ENCODE data around the gene NARS2. TPM values are rescaled to one million over a fixed set of nuclear protein-coding genes. Genes with fewer than 3 reads are reported as not detected.

The NARS2 gene
- total and polyA plus RNA-seq, 9 of the 15 experiments (the other 6 are each of a cell fraction or from before 2014, with no cell fraction given) = 26.8 to 48.0 (median 34.2) TPM

DNA sequence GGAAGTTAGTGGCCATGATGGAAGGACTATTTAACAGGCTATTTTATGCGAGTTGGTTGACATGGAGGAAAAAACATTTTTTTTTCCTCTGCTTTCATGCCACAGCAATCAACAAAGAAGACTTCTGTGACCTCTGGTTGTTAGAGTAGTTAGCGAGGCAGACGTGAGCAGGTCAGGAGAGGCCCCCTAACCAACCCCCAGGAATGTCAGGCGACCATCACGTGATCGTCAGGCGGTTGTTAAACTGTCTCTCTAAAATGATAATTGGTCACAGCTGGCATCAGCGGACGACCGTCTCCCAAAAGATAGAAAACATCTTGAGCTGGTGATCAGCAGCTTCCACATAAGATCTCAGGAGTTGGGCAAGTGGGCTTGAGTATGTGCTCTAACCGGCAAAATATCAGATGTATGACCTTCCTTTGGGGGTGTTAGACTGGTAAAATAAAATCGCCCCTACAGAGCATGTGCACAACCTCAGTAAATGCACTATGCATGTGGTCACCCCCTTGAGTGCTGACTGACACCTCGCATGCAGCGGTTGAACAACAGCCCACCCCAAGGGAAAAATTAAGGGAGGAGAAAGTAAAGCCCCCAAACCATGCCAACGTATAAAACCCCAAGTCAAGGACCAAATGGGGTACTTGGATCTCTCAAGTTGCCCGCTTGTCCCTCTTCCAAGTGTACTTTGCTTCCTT lies 20.9 kb upstream of the NARS2 start:
- H3K9ac ChIP-seq (ENCODE audit: insufficient read depth in 1 of 2, low read depth in 2 of 2, low read length in 2 of 2) = no peak overlapping the region
- H3K9me3 ChIP-seq (replicated peaks; ENCODE audit: control insufficient read depth, insufficient read depth, low read depth, low read length) = no peaks in the 10 kb centered on the region
- no peaks in the 10 kb centered on the region for H3K9me1 ChIP-seq (ENCODE audit: control insufficient read depth, insufficient read depth, low read length)
- no peaks in the 10 kb centered on the region for H3K36me3 ChIP-seq (ENCODE audit: control insufficient read depth, insufficient read depth, low read length)
- no peaks in the 10 kb centered on the region for H3K79me2 ChIP-seq (ENCODE audit: control insufficient read depth, insufficient read depth, low read length)
- no peaks in the 10 kb centered on the region for H4K20me1 ChIP-seq (replicated peaks; ENCODE audit: control insufficient read depth, insufficient read depth, low read length)
- H3K27ac ChIP-seq (ENCODE audit: extremely low read depth, low read depth, low read length) = no peak overlapping the region
- no peak overlapping the region for H3K4me3 ChIP-seq
- no peak for FAIRE-seq
- no peak for DNase-seq (ENCODE audit: extremely low read depth in 1 of 4, low spot score in 3 of 4)
- POLR2A ChIA-PET = interaction anchor here (0.8 kb wide), 1 partner anchor 76 kb away, joined by 3 read pairs; no protein-coding TSS in a partner anchor
- in situ Hi-C loops (cut with MboI) (no loop called here), intact Hi-C loops (cut with micrococcal nuclease) (no loop called here)
- H3K4me2 ChIP-seq (ENCODE audit: insufficient read depth, low read length) = peak overlapping the region; percentile 32; the same call in 1 of the 2 replicates
- no peak; the same call in 2 of the 3 replicates for ATAC-seq
- WGBS (ENCODE audit: insufficient coverage, low coverage, missing lambda C conversion rate) = 22% methylated on average over 16 of the region's 16 CpGs
- peaks cover 0 to 19% of the 10 kb centered on the region in 2 experiments; a peak in 2 of 5 replicates for H3K4me1 ChIP-seq (replicated peaks in 1 of 2; ENCODE audit: control insufficient read depth in 2 of 2, insufficient read depth in 2 of 2, low read length in 2 of 2)
- BruUV-seq (replicated peaks) = no TSS peak
- 0 out of 5 replicates have a peak, but pooled peaks cover 0 to 4% of the 10 kb centered on the region in 2 experiments for H3K27me3 ChIP-seq (ENCODE audit: control insufficient read depth in 2 of 2, insufficient read depth in 2 of 2, low read length in 2 of 2)
- H2AFZ ChIP-seq (ENCODE audit: low read depth, low read length) = peak overlapping the region; percentile 66
- CTCF ChIA-PET (ENCODE audit: low intra/inter-chr PET ratio) = no interaction called here
- TF ChIP-seq USF2 (CRISPR knock-in tag; IDR thresholded peaks at IDR 0.05) = peak; percentile 59
- no peak for TF ChIP-seq ZBTB7A (IDR thresholded peaks at IDR 0.05; ENCODE audit: borderline replicate concordance, control insufficient read depth, low read depth, low read length)
- TF ChIP-seq NR3C1 (CRISPR knock-in tag; IDR thresholded peaks at IDR 0.05) = no peak
- TF ChIP-seq ZNF239 (CRISPR knock-in tag; IDR thresholded peaks at IDR 0.05) = no peak
- no peak for TF ChIP-seq NR2F6 (CRISPR knock-in tag; IDR thresholded peaks at IDR 0.05)
- no peak for TF ChIP-seq GATA2 (CRISPR knock-in tag; IDR thresholded peaks at IDR 0.05)
- TF ChIP-seq HSF4 (CRISPR knock-in tag; IDR thresholded peaks at IDR 0.05; ENCODE audit: borderline replicate concordance) = no peak
- TF ChIP-seq DMBX1 (CRISPR knock-in tag; IDR thresholded peaks at IDR 0.05; ENCODE audit: borderline replicate concordance) = no peak
- TF ChIP-seq TFE3 (CRISPR knock-in tag; IDR thresholded peaks at IDR 0.05) = peak; percentile 94
- no peak for TF ChIP-seq DIDO1 (tag; IDR thresholded peaks at IDR 0.05; ENCODE audit: low read depth)
- peak; percentile 72 for TF ChIP-seq RAD51 (IDR thresholded peaks at IDR 0.05; ENCODE audit: borderline replicate concordance, low read depth)
- no peak for TF ChIP-seq SMARCA4 (IDR thresholded peaks at IDR 0.05)
- TF ChIP-seq TEAD1 (CRISPR knock-in tag; IDR thresholded peaks at IDR 0.05) = no peak
- TF ChIP-seq, protein P1, sequence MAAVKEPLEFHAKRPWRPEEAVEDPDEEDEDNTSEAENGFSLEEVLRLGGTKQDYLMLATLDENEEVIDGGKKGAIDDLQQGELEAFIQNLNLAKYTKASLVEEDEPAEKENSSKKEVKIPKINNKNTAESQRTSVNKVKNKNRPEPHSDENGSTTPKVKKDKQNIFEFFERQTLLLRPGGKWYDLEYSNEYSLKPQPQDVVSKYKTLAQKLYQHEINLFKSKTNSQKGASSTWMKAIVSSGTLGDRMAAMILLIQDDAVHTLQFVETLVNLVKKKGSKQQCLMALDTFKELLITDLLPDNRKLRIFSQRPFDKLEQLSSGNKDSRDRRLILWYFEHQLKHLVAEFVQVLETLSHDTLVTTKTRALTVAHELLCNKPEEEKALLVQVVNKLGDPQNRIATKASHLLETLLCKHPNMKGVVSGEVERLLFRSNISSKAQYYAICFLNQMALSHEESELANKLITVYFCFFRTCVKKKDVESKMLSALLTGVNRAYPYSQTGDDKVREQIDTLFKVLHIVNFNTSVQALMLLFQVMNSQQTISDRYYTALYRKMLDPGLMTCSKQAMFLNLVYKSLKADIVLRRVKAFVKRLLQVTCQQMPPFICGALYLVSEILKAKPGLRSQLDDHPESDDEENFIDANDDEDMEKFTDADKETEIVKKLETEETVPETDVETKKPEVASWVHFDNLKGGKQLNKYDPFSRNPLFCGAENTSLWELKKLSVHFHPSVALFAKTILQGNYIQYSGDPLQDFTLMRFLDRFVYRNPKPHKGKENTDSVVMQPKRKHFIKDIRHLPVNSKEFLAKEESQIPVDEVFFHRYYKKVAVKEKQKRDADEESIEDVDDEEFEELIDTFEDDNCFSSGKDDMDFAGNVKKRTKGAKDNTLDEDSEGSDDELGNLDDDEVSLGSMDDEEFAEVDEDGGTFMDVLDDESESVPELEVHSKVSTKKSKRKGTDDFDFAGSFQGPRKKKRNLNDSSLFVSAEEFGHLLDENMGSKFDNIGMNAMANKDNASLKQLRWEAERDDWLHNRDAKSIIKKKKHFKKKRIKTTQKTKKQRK (IDR thresholded peaks at IDR 0.05; ENCODE audit: borderline replicate concordance, low read depth, low read length) = no peak
- TF ChIP-seq ZNF263 (CRISPR knock-in tag; IDR thresholded peaks at IDR 0.05; ENCODE audit: borderline replicate concordance) = no peak
- no peak for TF ChIP-seq PHF20 (IDR thresholded peaks at IDR 0.05; ENCODE audit: partially characterized antibody)
- no peak for TF ChIP-seq SAFB2 (IDR thresholded peaks at IDR 0.05; ENCODE audit: borderline replicate concordance, low read depth, low read length, severe bottlenecking)

Data from K562 (cell line).